Breast epithelium (tissue), 3 donors: ENCODE data around the gene EPB41L1.

Source experiments
- POLR2A ChIP-seq: fragments of 450-650 bp; IDR thresholded peaks from one replicate; pipeline ENCODE4 v1.6.1; 2016; ENCODE audit warnings: antibody characterized with exemption, mild to moderate bottlenecking, moderate library complexity
- POLR2AphosphoS5 ChIP-seq, 3 donors: sonication (generic); formaldehyde crosslinking; IDR thresholded peaks; one replicate each; pipeline ENCODE4 v1.6.1; 2017; ENCODE audit warnings: antibody characterized with exemption in 3 of 3
- TF ChIP-seq, protein P1 (sequence below), 3 donors: fragments of 450-650 bp; IDR thresholded peaks; one replicate each; pipeline ENCODE4 v1.5.1; 2016 to 2017; ENCODE audit warnings: antibody characterized with exemption in 3 of 3, mild to moderate bottlenecking in 3 of 3, moderate library complexity in 3 of 3

DNA sequence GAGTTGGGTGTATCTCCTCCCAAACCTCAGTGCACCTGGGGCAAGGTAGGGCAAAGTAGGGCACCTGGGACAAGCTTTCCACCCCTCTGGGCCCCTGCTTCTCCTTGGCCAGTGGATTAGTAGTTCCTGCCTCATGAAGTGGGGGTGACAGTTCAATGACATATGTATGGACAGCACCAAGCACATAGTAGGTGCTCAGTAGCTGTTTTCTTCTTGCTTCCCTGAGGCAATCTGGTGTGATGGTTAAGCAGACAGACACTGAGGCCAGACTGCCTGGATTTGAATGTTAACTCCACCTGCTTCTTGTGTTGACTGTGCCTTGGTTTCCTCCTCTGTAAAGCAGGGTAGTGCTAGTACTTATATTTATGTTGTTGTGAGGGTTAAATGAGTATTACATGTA, 25.8 kb downstream of the EPB41L1 start:
- no peak for TF ChIP-seq POLR2A
- TF ChIP-seq, protein P1, sequence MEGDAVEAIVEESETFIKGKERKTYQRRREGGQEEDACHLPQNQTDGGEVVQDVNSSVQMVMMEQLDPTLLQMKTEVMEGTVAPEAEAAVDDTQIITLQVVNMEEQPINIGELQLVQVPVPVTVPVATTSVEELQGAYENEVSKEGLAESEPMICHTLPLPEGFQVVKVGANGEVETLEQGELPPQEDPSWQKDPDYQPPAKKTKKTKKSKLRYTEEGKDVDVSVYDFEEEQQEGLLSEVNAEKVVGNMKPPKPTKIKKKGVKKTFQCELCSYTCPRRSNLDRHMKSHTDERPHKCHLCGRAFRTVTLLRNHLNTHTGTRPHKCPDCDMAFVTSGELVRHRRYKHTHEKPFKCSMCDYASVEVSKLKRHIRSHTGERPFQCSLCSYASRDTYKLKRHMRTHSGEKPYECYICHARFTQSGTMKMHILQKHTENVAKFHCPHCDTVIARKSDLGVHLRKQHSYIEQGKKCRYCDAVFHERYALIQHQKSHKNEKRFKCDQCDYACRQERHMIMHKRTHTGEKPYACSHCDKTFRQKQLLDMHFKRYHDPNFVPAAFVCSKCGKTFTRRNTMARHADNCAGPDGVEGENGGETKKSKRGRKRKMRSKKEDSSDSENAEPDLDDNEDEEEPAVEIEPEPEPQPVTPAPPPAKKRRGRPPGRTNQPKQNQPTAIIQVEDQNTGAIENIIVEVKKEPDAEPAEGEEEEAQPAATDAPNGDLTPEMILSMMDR (IDR thresholded peaks at IDR 0.05): no peak
- TF ChIP-seq POLR2AphosphoS5 (IDR thresholded peaks at IDR 0.05): no peak
